ENCODE data around the gene AKR1A1.

GRCh38 chr1:45568421-45568820, 17.8 kb downstream of the AKR1A1 start:
- no peak for TF ChIP-seq POLR2A (IDR thresholded peaks at IDR 0.05)
- TF ChIP-seq, protein P1, sequence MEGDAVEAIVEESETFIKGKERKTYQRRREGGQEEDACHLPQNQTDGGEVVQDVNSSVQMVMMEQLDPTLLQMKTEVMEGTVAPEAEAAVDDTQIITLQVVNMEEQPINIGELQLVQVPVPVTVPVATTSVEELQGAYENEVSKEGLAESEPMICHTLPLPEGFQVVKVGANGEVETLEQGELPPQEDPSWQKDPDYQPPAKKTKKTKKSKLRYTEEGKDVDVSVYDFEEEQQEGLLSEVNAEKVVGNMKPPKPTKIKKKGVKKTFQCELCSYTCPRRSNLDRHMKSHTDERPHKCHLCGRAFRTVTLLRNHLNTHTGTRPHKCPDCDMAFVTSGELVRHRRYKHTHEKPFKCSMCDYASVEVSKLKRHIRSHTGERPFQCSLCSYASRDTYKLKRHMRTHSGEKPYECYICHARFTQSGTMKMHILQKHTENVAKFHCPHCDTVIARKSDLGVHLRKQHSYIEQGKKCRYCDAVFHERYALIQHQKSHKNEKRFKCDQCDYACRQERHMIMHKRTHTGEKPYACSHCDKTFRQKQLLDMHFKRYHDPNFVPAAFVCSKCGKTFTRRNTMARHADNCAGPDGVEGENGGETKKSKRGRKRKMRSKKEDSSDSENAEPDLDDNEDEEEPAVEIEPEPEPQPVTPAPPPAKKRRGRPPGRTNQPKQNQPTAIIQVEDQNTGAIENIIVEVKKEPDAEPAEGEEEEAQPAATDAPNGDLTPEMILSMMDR (IDR thresholded peaks at IDR 0.05) = no peak
